Activated CD8-positive, alpha-beta T cell treated with anti-CD3 and anti-CD28 coated beads for 36 hours (primary cell): ENCODE data around the gene MKI67. TPM values are rescaled to one million over a fixed set of nuclear protein-coding genes. Genes with fewer than 3 reads are reported as not detected.

Source experiments
- ATAC-seq: fragments of 200-7000 bp; cut with Tn5 transposase; one replicate; pipeline ENCODE4 v1.10.0; 2021; ENCODE audit warnings: mild to moderate bottlenecking, moderate library complexity
- CTCF ChIA-PET: fragments of 350-600 bp; sonication (Branson Sonifier 250); formaldehyde crosslinking; loops from one replicate; lab custom pipeline; 2021; ENCODE audit warnings: antibody characterized with exemption; lab: Charles Lee
- POLR2A ChIA-PET: fragments of 350-600 bp; sonication (Branson Sonifier 250); formaldehyde crosslinking; loops from one replicate; lab custom pipeline; 2021; ENCODE audit warnings: antibody characterized with exemption; lab: Charles Lee
- DNase-seq: peaks from one replicate; pipeline ENCODE4 v3.0.0-alpha.2; 2020
- H3K27ac Mint-ChIP-seq: one replicate; pipeline ENCODE4 v1.8.0; 2021; ENCODE audit warnings: mild to moderate bottlenecking, mixed read lengths
- H3K27me3 Mint-ChIP-seq: one replicate; pipeline ENCODE4 v1.8.0; 2021; ENCODE audit warnings: mixed read lengths
- H3K36me3 Mint-ChIP-seq: one replicate; pipeline ENCODE4 v1.8.0; 2021; ENCODE audit warnings: low read depth, mixed read lengths
- H3K4me1 Mint-ChIP-seq: one replicate; pipeline ENCODE4 v1.8.0; 2021; ENCODE audit warnings: low read depth, mixed read lengths
- H3K4me3 Mint-ChIP-seq: one replicate; pipeline ENCODE4 v1.8.0; 2021; ENCODE audit warnings: mild to moderate bottlenecking, moderate library complexity, mixed read lengths
- H3K9me3 Mint-ChIP-seq: one replicate; pipeline ENCODE4 v1.8.0; 2021; ENCODE audit warnings: mixed read lengths
- intact Hi-C: fragments of 100-400 bp; cut with micrococcal nuclease; formaldehyde crosslinking; loops from one replicate; pipeline ENCODE4 v1.10.0; 2022
- total RNA-seq, 2 experiments: library from RNA; stranded (reverse); gene quantifications; one replicate each; pipeline ENCODE4 v1.2.3, GENCODE V29; 2021
- TF ChIP-seq, protein P1 (sequence below): fragments of 200-600 bp; IDR thresholded peaks from one replicate; pipeline ENCODE4 v1.8.0; 2022; ENCODE audit warnings: antibody characterized with exemption, mild to moderate bottlenecking

The MKI67 gene
- total RNA-seq, 2 experiments from 2014 or later: 205 to 230 TPM

DNA sequence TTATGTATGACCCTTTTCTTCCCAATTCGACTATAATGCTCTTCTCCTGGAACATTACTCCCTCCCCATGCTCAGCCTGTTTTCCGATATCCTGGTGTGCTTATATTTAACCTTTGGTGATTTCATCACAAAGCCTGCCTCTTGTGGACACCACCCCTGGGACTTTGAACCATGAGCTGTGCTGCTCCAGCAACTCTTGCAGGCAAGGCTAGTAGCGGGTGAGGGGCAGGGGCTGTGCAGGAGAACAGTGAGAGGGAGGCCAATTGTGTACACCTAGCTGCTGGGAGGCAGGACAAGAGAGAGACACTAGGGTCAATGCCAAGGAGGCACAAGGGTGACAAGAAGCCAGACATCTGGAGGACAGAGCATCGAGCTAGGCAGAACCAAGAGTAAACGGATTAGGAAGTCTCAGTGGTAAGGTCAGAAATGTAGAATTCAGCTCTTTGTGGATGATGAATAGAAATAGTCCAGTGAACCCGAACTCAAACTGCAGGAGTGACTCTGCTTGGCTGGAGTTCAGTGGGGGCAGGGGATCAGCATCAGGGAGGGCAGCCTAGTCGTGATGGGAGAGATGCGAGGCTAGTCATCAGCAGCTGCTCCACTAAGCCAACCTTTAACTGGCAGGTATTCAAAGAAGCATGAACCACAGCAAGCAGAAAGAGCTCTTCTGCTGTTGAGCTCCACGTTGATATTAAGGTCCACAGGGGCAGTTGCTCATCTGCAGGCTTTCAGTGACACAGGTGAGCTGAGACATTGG lies 31.0 kb upstream of the MKI67 start:
- Mint-ChIP-seq H3K27ac (no peak overlapping the region), H3K9me3 (no peaks in the 10 kb centered on the region), H3K36me3 (no peaks in the 10 kb centered on the region), H3K4me1 (peaks cover 9% of the 10 kb centered on the region), H3K27me3 (peaks cover 3% of the 10 kb centered on the region), H3K4me3 (no peak overlapping the region)
- POLR2A ChIA-PET: interaction anchor here (0.7 kb wide), 1 partner anchor 32 kb away, joined by 3 read pairs; no protein-coding TSS in a partner anchor
- intact Hi-C loops: no loop called here
- no peak for DNase-seq
- CTCF ChIA-PET: interaction anchor here (0.6 to 1.5 kb wide), 5 partner anchors 21 to 88 kb away, joined by 3 to 8 read pairs (median 3); no protein-coding TSS in a partner anchor
- TF ChIP-seq, protein P1, sequence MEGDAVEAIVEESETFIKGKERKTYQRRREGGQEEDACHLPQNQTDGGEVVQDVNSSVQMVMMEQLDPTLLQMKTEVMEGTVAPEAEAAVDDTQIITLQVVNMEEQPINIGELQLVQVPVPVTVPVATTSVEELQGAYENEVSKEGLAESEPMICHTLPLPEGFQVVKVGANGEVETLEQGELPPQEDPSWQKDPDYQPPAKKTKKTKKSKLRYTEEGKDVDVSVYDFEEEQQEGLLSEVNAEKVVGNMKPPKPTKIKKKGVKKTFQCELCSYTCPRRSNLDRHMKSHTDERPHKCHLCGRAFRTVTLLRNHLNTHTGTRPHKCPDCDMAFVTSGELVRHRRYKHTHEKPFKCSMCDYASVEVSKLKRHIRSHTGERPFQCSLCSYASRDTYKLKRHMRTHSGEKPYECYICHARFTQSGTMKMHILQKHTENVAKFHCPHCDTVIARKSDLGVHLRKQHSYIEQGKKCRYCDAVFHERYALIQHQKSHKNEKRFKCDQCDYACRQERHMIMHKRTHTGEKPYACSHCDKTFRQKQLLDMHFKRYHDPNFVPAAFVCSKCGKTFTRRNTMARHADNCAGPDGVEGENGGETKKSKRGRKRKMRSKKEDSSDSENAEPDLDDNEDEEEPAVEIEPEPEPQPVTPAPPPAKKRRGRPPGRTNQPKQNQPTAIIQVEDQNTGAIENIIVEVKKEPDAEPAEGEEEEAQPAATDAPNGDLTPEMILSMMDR: no peak
- ATAC-seq: no peak

DNA sequence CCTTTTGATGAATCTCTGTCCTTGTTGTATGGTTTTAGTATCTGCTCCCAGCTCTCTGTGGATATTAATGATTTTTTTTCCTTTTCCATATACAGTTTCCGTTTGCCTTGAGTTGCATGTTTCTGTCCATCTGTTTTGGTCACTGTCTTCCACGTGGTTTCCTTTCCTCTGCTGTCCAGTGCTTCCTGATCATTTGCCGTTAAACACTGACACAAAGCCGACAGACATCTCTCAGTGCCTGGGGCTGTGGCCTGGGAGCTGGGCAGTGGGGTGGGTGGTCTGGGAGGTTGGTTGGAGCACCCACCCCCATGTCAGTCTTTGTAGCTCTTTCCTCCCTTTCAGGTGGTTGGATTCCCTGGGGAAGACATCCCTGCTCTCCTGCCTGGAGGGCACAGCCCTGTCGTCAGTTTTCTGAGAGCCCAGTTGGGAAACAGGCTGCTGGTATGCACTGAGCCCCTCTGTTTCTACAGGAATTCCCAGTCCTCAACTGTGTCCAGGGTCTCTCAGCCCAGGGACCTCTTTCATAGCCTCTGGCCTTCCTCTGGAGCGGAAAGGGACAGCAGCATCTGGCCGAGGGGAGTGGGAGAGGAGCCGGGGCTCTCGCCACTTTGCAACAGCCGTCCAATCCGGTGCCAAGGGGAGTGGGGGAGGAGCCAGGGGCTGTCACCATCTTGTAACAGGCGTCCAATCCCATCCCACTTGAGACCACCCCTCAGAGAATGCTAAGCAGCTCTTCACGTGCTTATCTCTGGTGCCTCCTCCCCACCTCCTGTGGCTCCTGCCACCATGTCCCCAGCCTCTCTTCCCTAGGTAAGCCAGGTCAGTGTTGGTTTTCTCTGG lies 26.7 kb upstream of the MKI67 start:
- Mint-ChIP-seq H3K27me3 (peaks cover 3% of the 10 kb centered on the region), H3K4me3 (no peak overlapping the region), H3K36me3 (no peaks in the 10 kb centered on the region), H3K4me1 (peaks cover 2% of the 10 kb centered on the region), H3K9me3 (no peaks in the 10 kb centered on the region), H3K27ac (no peak overlapping the region)
- ATAC-seq (no peak), DNase-seq (no peak)
- TF ChIP-seq, protein P1: no peak
- intact Hi-C loops: no loop called here
- ChIA-PET POLR2A (interaction anchor here (0.5 to 1.0 kb wide), 2 partner anchors 48 to 1996 kb away, joined by 3 read pairs; no protein-coding TSS in a partner anchor), CTCF (interaction anchor here (1.1 to 2.4 kb wide), 5 partner anchors 8 to 75 kb away, joined by 3 to 6 read pairs (median 4); no protein-coding TSS in a partner anchor)

DNA sequence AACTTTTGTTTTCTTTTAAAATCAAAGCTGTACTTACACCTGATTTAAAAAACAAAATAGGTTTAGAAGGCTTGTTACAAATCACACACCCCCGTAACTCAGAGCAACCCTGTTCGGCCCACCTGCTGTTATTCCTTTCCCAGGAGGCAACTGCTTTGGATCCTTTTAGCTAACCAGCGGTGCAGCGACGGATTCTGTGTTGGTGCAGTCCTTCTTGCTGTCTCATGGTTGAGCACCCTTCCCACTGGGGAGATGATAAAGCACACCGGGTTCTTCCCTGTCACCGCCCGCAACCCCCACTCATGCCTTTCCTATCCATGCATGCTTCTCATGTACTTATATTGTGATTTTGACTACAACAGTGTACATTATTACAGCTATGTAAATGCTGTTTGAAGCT lies 24.8 kb upstream of the MKI67 start:
- POLR2A ChIA-PET: interaction anchor here (0.5 to 3.2 kb wide), 6 partner anchors 9 to 124 kb away, joined by 3 to 13 read pairs (median 3); partner anchors contain the start of gene MKI67
- Mint-ChIP-seq H3K4me3 (peak overlapping the region; percentile 10), H3K9me3 (peaks cover 10% of the 10 kb centered on the region), H3K27me3 (peaks cover 3% of the 10 kb centered on the region), H3K27ac (no peak overlapping the region), H3K36me3 (peaks cover 3% of the 10 kb centered on the region), H3K4me1 (peaks cover 17% of the 10 kb centered on the region)
- TF ChIP-seq, protein P1: no peak
- CTCF ChIA-PET: interaction anchor here (0.7 to 2.6 kb wide), 23 partner anchors 9 to 244 kb away, joined by 3 to 14 read pairs (median 5); partner anchors contain the start of genes MKI67 and PTPRE
- intact Hi-C loops: no loop called here
- no peak for ATAC-seq
- no peak for DNase-seq

DNA sequence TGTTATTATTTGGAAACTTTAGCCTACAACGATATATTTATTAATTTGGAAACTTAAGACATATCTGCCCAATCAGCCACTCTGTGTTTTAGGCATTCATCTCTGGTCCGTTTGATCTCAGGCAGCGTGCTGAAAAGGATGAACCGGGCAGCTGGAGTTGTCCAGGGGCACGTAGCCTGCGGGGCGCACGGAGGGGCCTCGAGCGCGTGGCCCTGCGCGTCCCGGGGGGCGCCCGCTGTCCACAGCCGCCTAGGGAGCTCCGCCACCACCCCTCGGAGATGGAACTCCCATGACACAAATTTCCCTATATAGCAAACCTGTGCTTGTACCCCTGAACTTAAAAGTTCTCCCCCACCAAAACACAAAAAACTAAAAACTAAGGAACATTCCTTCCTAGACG lies 24.3 kb upstream of the MKI67 start:
- CTCF ChIA-PET: interaction anchor here (0.7 to 2.6 kb wide), 23 partner anchors 10 to 244 kb away, joined by 3 to 14 read pairs (median 5); partner anchors contain the start of genes MKI67 and PTPRE
- POLR2A ChIA-PET: interaction anchor here (0.9 to 3.2 kb wide), 5 partner anchors 9 to 124 kb away, joined by 3 to 13 read pairs (median 3); partner anchors contain the start of gene MKI67
- Mint-ChIP-seq H3K4me3 (peak overlapping the region; percentile 65), H3K27ac (no peak overlapping the region), H3K36me3 (peaks cover 3% of the 10 kb centered on the region), H3K27me3 (no peaks in the 10 kb centered on the region), H3K9me3 (peaks cover 10% of the 10 kb centered on the region), H3K4me1 (peaks cover 22% of the 10 kb centered on the region)
- TF ChIP-seq, protein P1: no peak
- intact Hi-C loops: no loop called here
- no peak for DNase-seq
- ATAC-seq: no peak
